ENCODE measurements around the gene PIH1D1.

PIH1D1 gene

DNA sequence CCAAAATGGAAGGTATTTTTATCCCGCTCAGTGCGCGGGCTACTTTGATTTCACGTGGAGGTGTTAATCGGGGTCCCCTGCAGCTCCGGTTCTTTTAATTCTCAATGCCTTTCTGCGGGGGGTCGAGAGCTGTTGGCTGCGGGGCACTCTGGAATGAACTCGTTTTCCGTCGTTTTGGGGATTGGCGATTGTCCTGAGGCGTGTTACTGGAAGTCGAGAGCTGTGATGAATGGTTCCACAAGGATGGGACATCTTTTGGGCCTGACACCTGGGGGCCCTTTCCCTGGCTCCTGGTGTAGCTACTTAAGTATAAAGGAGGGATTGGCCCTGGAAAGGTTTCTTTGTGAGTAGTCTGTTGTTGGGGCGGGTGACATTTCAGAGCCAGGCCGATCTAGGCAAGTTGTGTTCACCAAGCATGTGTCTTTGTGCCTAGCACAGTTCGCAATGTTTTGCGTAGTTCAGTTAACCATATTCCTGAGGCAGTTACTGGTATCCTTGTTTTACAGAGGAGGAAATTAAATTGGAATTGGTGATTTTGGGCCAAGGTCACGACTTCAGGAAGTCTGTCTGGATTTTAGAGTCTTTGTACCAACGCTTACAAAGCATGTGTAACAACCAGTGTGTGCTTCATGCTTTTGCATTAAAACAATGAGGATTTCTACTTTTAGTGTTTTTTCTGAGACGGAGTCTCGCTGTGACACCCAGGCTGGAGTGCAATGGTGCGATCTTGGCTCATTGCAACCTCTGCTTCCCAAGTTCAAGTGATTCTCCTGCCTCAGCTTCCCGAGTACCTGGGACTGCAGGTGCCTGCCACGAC, 36.6 kb upstream of the PIH1D1 start:
- Histone ChIP-seq H3K9me3 (ENCODE audit: insufficient read depth, low read length) (no peaks in the 10 kb centered on the region), H3K27me3 (ENCODE audit: insufficient read depth, insufficient read length) (no peaks in the 10 kb centered on the region), H3K4me1 (ENCODE audit: insufficient read depth, insufficient read length) (peaks cover 3% of the 10 kb centered on the region), H3K36me3 (ENCODE audit: insufficient read depth, insufficient read length, low read length) (peaks cover 55% of the 10 kb centered on the region), H3K4me3 (ENCODE audit: insufficient read length, low read depth) (peak overlapping the region; percentile 95), H3K9ac (ENCODE audit: insufficient read length, low read depth) (peak overlapping the region; percentile 99)
- no peak for DNase-seq (ENCODE audit: low read depth, low spot score)
- TF ChIP-seq ZNF274 (IDR thresholded peaks at IDR 0.05; ENCODE audit: low read depth, low read length) = no peak
- no peak for TF ChIP-seq SUZ12 (IDR thresholded peaks at IDR 0.05; ENCODE audit: extremely low read depth, insufficient read depth, insufficient read length)

DNA sequence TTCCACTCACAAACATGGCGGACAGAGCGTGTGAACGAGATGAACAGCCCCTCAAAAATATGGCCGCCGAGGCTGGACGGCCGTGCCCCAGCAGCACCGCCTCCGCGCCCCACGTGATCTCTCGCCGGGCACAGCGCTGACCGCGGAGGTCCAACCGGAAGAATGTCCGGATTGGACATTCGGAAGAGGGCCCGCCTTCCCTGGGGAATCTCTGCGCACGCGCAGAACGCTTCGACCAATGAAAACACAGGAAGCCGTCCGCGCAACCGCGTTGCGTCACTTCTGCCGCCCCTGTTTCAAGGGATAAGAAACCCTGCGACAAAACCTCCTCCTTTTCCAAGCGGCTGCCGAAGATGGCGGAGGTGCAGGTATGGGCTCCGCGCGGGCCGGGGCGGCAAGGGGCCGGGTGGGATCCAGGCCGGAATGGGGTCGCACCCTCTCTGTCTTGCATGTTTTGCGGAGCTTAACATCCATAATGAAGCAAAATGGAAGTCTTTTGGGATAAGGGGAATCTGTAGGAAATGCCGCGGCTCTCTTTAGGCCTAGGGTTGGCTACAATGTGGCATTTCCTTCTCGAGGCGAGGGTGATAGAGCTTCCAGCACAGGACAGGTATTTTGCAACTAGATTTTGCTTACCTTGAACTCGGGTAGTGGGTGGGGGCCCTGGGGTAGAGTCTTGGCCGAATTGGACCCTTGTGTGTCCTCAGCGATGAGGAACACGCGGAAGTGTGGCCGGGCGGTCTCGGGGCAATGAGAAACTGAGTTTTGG, 35.8 kb upstream of the PIH1D1 start, which contains the start of gene RPL13A:
Gene RPL13A (plus strand): TSS at position 332 of the 769 bp plus-strand sequence. CDS start 22 bp downstream, at position 354.
- Histone ChIP-seq H3K4me3 (ENCODE audit: insufficient read length, low read depth) (peak within 1 kb of the TSS; percentile 95), H3K4me1 (ENCODE audit: insufficient read depth, insufficient read length) (peaks cover 3% of the 10 kb centered on the region), H3K36me3 (ENCODE audit: insufficient read depth, insufficient read length, low read length) (peaks cover 49% of the 10 kb centered on the region), H3K27me3 (ENCODE audit: insufficient read depth, insufficient read length) (no peaks in the 10 kb centered on the region), H3K9ac (ENCODE audit: insufficient read length, low read depth) (peak within 1 kb of the TSS; percentile 99), H3K9me3 (ENCODE audit: insufficient read depth, low read length) (no peaks in the 10 kb centered on the region)
- DNase-seq (ENCODE audit: low read depth, low spot score) = peak; percentile 98
- peak; percentile 97 for TF ChIP-seq YY1 (IDR thresholded peaks at IDR 0.05; ENCODE audit: insufficient read depth, insufficient read length)
- TF ChIP-seq SUZ12 (IDR thresholded peaks at IDR 0.05; ENCODE audit: extremely low read depth, insufficient read depth, insufficient read length) = no peak
- no peak for TF ChIP-seq ZNF274 (IDR thresholded peaks at IDR 0.05; ENCODE audit: low read depth, low read length)

DNA sequence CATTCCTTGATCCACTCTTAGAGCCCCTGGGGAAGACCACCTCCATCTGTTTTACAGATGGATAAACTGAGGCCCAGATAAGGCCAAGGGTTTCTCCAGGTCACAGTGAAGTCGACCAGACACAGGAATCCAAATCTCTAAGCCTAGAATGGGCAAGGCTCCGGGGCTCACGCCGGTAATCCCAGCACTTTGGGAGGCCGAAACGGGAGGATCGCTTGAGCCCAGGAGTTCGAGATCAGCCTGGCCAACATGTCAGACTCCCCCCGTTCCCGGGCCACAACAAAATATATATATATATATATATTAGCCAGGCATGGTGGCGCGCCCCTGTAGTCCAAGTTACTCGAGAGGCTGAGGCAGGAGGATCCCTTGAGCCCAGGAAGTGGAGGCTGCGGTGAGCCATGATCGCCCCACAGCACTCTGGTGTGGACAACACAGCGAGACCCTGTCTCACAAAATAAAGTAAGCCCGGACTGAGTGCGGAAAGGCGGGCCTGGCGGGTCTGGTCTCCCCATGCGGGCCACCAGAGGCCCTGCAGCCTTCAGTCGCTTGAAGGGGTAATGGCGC, 35.2 kb upstream of the PIH1D1 start:
- Histone ChIP-seq H3K36me3 (ENCODE audit: insufficient read depth, insufficient read length, low read length) (peaks cover 42% of the 10 kb centered on the region), H3K4me1 (ENCODE audit: insufficient read depth, insufficient read length) (peaks cover 3% of the 10 kb centered on the region), H3K27me3 (ENCODE audit: insufficient read depth, insufficient read length) (no peaks in the 10 kb centered on the region), H3K9ac (ENCODE audit: insufficient read length, low read depth) (peak overlapping the region; percentile 71), H3K4me3 (ENCODE audit: insufficient read length, low read depth) (peak overlapping the region; percentile 25), H3K9me3 (ENCODE audit: insufficient read depth, low read length) (no peaks in the 10 kb centered on the region)
- no peak for TF ChIP-seq SUZ12 (IDR thresholded peaks at IDR 0.05; ENCODE audit: extremely low read depth, insufficient read depth, insufficient read length)
- TF ChIP-seq YY1 (IDR thresholded peaks at IDR 0.05; ENCODE audit: insufficient read depth, insufficient read length) = no peak
- no peak for DNase-seq (ENCODE audit: low read depth, low spot score)

DNA sequence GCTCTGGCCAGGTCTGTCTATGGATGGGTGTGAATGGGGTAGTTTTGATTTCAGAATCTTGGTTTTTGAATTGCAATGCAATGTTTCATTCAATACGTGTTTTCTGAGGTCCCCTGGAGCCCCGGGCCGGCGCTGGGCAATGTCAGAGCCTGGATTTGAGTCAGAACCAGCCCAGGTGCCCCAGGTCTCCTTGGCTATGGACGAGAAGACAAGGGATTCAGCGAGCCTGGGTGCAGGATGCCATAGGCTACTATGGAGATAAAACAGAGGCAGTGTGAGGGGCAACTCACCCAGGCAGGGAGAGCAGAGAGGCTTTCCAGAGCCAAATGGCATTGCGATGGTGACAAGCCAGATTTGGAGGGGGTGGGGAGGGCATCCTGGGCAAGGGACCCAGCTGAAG, 34.6 kb upstream of the PIH1D1 start:
- Histone ChIP-seq H3K9me3 (ENCODE audit: insufficient read depth, low read length) (no peaks in the 10 kb centered on the region), H3K4me3 (ENCODE audit: insufficient read length, low read depth) (no peak overlapping the region), H3K9ac (ENCODE audit: insufficient read length, low read depth) (peak overlapping the region; percentile 33), H3K27me3 (ENCODE audit: insufficient read depth, insufficient read length) (no peaks in the 10 kb centered on the region), H3K36me3 (ENCODE audit: insufficient read depth, insufficient read length, low read length) (peaks cover 37% of the 10 kb centered on the region), H3K4me1 (ENCODE audit: insufficient read depth, insufficient read length) (peaks cover 3% of the 10 kb centered on the region)
- no peak for DNase-seq (ENCODE audit: low read depth, low spot score)
- TF ChIP-seq SUZ12 (IDR thresholded peaks at IDR 0.05; ENCODE audit: extremely low read depth, insufficient read depth, insufficient read length) (no peak), ZNF274 (IDR thresholded peaks at IDR 0.05; ENCODE audit: low read depth, low read length) (no peak), YY1 (IDR thresholded peaks at IDR 0.05; ENCODE audit: insufficient read depth, insufficient read length) (no peak)

DNA sequence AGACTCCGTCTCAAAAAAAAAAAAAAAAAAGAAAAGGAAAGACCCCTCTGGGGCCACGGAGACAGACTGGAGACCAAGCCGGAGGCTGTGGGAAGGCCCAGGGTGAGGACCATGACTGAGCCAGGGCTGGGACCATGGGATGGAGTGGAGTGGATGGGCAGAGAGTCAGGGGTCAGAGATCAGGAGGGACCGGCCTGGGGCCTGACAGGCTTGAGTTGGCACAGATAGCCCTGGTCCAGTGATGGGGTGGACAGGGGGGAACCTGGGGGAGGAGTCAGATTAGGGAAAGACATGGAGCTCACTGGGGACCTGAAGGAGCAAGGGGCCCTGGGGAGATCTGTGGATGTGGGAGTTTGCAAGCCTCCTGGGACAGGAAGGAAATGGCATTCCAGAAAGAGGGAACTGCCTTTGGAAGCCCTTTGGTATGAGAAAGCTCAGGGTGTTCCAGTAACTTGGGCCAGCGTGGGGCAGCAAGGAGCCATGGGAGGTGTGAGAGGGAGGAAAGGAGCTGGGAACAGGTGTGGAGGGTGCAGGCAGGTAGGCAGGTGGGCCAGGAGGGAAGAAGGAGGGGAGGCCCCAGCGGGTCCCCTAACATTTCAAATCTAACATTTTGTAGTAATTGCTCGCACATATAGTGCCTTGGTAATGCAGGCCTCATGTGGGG, 29.5 kb upstream of the PIH1D1 start:
- TF ChIP-seq YY1 (IDR thresholded peaks at IDR 0.05; ENCODE audit: insufficient read depth, insufficient read length) = no peak
- no peak for TF ChIP-seq SUZ12 (IDR thresholded peaks at IDR 0.05; ENCODE audit: extremely low read depth, insufficient read depth, insufficient read length)
- TF ChIP-seq ZNF274 (IDR thresholded peaks at IDR 0.05; ENCODE audit: low read depth, low read length) = no peak
- no peak for DNase-seq (ENCODE audit: low read depth, low spot score)

DNA sequence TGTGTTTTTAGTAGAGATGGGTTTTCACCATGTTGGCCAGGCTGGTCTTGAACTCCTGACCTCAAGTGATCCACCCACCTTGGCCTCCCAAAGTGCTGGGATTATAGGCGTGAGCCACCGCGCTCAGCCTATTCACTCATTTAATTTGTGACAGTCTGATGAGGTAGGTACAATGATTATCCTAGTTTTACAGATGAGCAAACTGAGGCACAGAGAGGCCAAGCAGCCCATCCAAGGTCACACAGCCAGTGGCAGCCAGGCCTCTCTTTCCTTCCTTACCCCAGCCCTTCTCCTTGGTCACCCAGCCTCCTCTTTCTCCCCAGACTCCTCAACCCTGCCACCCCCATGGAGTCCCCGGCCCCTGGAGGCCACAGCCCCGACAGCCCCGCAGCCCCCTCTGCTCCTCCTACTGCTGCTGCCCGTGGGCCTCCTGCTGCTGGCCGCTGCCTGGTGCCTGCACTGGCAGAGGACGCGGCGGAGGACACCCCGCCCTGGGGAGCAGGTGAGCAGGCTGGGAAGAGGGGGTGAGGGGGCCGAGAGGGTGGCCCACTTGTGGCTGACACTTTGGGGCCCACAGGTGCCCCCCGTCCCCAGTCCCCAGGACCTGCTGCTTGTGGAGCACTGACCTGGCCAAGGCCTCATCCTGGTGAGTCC, 28.5 kb upstream of the PIH1D1 start:
- Histone ChIP-seq H3K27me3 (ENCODE audit: insufficient read depth, insufficient read length) (peaks cover 1% of the 10 kb centered on the region), H3K9ac (ENCODE audit: insufficient read length, low read depth) (no peak overlapping the region), H3K4me1 (ENCODE audit: insufficient read depth, insufficient read length) (peaks cover 4% of the 10 kb centered on the region), H3K36me3 (ENCODE audit: insufficient read depth, insufficient read length, low read length) (no peaks in the 10 kb centered on the region), H3K9me3 (ENCODE audit: insufficient read depth, low read length) (no peaks in the 10 kb centered on the region), H3K4me3 (ENCODE audit: insufficient read length, low read depth) (no peak overlapping the region)
- TF ChIP-seq ZNF274 (IDR thresholded peaks at IDR 0.05; ENCODE audit: low read depth, low read length) (no peak), YY1 (IDR thresholded peaks at IDR 0.05; ENCODE audit: insufficient read depth, insufficient read length) (no peak), SUZ12 (IDR thresholded peaks at IDR 0.05; ENCODE audit: extremely low read depth, insufficient read depth, insufficient read length) (no peak)
- DNase-seq (ENCODE audit: low read depth, low spot score) = no peak

More for the DNA sequence above, 29.5 kb upstream of the PIH1D1 start:
- Histone ChIP-seq H3K4me1 (ENCODE audit: insufficient read depth, insufficient read length) (peaks cover 4% of the 10 kb centered on the region), H3K27me3 (ENCODE audit: insufficient read depth, insufficient read length) (no peaks in the 10 kb centered on the region), H3K36me3 (ENCODE audit: insufficient read depth, insufficient read length, low read length) (no peaks in the 10 kb centered on the region), H3K9me3 (ENCODE audit: insufficient read depth, low read length) (no peaks in the 10 kb centered on the region), H3K4me3 (ENCODE audit: insufficient read length, low read depth) (no peak overlapping the region), H3K9ac (ENCODE audit: insufficient read length, low read depth) (peak overlapping the region; percentile 32)

All from NT2/D1 (cell line).